GM12873 (cell line): Measurements from ENCODE around the gene TMEM171.

Source experiments
- TF ChIP-seq, protein P1 (sequence below): IDR thresholded peaks from 2 replicates; pipeline ENCODE4 v1.5.1; 2012; ENCODE audit warnings: low read depth, mild to moderate bottlenecking, moderate library complexity, low read length, control low read depth; ENCODE audit not compliant: insufficient read depth; ENCODE audit errors: missing control alignments

TMEM171 gene

GRCh38 chr5:73179730-73180129 is 59.4 kb downstream of the TMEM171 start:
- TF ChIP-seq, protein P1, sequence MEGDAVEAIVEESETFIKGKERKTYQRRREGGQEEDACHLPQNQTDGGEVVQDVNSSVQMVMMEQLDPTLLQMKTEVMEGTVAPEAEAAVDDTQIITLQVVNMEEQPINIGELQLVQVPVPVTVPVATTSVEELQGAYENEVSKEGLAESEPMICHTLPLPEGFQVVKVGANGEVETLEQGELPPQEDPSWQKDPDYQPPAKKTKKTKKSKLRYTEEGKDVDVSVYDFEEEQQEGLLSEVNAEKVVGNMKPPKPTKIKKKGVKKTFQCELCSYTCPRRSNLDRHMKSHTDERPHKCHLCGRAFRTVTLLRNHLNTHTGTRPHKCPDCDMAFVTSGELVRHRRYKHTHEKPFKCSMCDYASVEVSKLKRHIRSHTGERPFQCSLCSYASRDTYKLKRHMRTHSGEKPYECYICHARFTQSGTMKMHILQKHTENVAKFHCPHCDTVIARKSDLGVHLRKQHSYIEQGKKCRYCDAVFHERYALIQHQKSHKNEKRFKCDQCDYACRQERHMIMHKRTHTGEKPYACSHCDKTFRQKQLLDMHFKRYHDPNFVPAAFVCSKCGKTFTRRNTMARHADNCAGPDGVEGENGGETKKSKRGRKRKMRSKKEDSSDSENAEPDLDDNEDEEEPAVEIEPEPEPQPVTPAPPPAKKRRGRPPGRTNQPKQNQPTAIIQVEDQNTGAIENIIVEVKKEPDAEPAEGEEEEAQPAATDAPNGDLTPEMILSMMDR: no peak

DNA sequence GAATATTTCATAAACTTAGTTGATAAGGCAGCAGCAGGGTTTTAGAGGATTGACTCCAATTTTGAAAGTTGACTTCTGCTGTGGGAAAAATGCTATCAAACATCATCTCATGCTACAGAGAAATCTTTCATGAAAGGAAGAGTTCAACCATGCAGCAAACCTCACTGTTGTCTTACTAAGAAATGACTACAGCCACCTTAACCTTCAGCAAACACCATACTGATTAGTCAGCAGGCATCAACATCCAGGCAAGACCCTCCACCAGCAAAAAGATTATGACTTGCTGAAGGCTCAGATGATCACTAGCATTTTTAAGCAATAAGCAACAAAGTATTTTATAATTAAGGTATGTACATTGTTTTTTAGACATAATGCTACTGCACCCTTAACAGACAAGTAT is 60.2 kb downstream of the TMEM171 start:
- TF ChIP-seq, protein P1: no peak
